Measurements from ENCODE around the gene PSMC4.

PSMC4 gene

GRCh38 chr19:39969266-39969665 lies 1.7 kb upstream of the PSMC4 start:
- peaks cover 28% of the 10 kb centered on the region for H3K79me2 ChIP-seq (ENCODE audit: insufficient read depth, low read length)
- no peaks in the 10 kb centered on the region for H3K9me2 ChIP-seq (replicated peaks; ENCODE audit: low read depth, low read length)
- no peak overlapping the region for H3K4me2 ChIP-seq (ENCODE audit: low read depth, low read length, poor library complexity, severe bottlenecking)
- no peaks in the 10 kb centered on the region for H3K27me3 ChIP-seq (ENCODE audit: insufficient read depth, low read length, poor library complexity, severe bottlenecking)
- no peak overlapping the region for H3K4me3 ChIP-seq (ENCODE audit: low read length, poor library complexity, severe bottlenecking)
- H3K36me3 ChIP-seq (ENCODE audit: insufficient read depth, low read length), result peaks cover 3% of the 10 kb centered on the region; the same call in 1 of the 2 replicates
- no peaks in the 10 kb centered on the region for H3F3A ChIP-seq (ENCODE audit: low read depth)
- H3K9ac ChIP-seq (ENCODE audit: low read depth, low read length, poor library complexity, severe bottlenecking), result peak overlapping the region; percentile 83
- peaks cover 15% of the 10 kb centered on the region for H4K20me1 ChIP-seq (ENCODE audit: insufficient read depth, low read length, poor library complexity, severe bottlenecking)
- no peaks in the 10 kb centered on the region for H3K9me3 ChIP-seq (ENCODE audit: insufficient read depth, low read depth, low read length)
- peaks cover 16% of the 10 kb centered on the region for H3K4me1 ChIP-seq (ENCODE audit: insufficient read depth, low read length, poor library complexity, severe bottlenecking)
- H2AFZ ChIP-seq (ENCODE audit: low read length), result no peak overlapping the region; the same call in 1 of the 2 replicates
- TF ChIP-seq EZH2phosphoT487 (IDR thresholded peaks at IDR 0.05; ENCODE audit: borderline replicate concordance) (no peak), CTCF (conservative IDR thresholded peaks at IDR 0.05; ENCODE audit: low read length) (no peak)

- Histone ChIP-seq H3K4me1 (ENCODE audit: insufficient read depth, low read length, poor library complexity, severe bottlenecking) (peaks cover 16% of the 10 kb centered on the region), H3K4me3 (ENCODE audit: low read length, poor library complexity, severe bottlenecking) (peak overlapping the region; percentile 94), H3K9me3 (ENCODE audit: insufficient read depth, low read depth, low read length) (no peaks in the 10 kb centered on the region), H3K79me2 (ENCODE audit: insufficient read depth, low read length) (peaks cover 28% of the 10 kb centered on the region), H2AFZ (ENCODE audit: low read length) (peak overlapping the region; percentile 92), H4K20me1 (ENCODE audit: insufficient read depth, low read length, poor library complexity, severe bottlenecking) (peaks cover 15% of the 10 kb centered on the region), H3K9ac (ENCODE audit: low read depth, low read length, poor library complexity, severe bottlenecking) (peak overlapping the region; percentile 83), H3F3A (ENCODE audit: low read depth) (no peaks in the 10 kb centered on the region), H3K36me3 (ENCODE audit: insufficient read depth, low read length) (peaks cover 9% of the 10 kb centered on the region; the same call in 1 of the 2 replicates), H3K4me2 (ENCODE audit: low read depth, low read length, poor library complexity, severe bottlenecking) (peak overlapping the region; percentile 87), H3K27me3 (ENCODE audit: insufficient read depth, low read length, poor library complexity, severe bottlenecking) (no peaks in the 10 kb centered on the region), H3K9me2 (replicated peaks; ENCODE audit: low read depth, low read length) (no peaks in the 10 kb centered on the region)
- TF ChIP-seq EZH2phosphoT487 (IDR thresholded peaks at IDR 0.05; ENCODE audit: borderline replicate concordance) (no peak), CTCF (conservative IDR thresholded peaks at IDR 0.05; ENCODE audit: low read length) (no peak)
Measured at GRCh38 chr19:39969681-39970424, 1.1 kb upstream of the PSMC4 start.

- Histone ChIP-seq H3F3A (ENCODE audit: low read depth) (no peaks in the 10 kb centered on the region), H2AFZ (ENCODE audit: low read length) (peak overlapping the region; percentile 92), H3K4me3 (ENCODE audit: low read length, poor library complexity, severe bottlenecking) (peak overlapping the region; percentile 94), H4K20me1 (ENCODE audit: insufficient read depth, low read length, poor library complexity, severe bottlenecking) (peaks cover 15% of the 10 kb centered on the region), H3K9me3 (ENCODE audit: insufficient read depth, low read depth, low read length) (no peaks in the 10 kb centered on the region), H3K36me3 (ENCODE audit: insufficient read depth, low read length) (peaks cover 12% of the 10 kb centered on the region; the same call in 1 of the 2 replicates), H3K4me1 (ENCODE audit: insufficient read depth, low read length, poor library complexity, severe bottlenecking) (peaks cover 16% of the 10 kb centered on the region), H3K27me3 (ENCODE audit: insufficient read depth, low read length, poor library complexity, severe bottlenecking) (no peaks in the 10 kb centered on the region), H3K79me2 (ENCODE audit: insufficient read depth, low read length) (peaks cover 28% of the 10 kb centered on the region), H3K4me2 (ENCODE audit: low read depth, low read length, poor library complexity, severe bottlenecking) (peak overlapping the region; percentile 87), H3K9ac (ENCODE audit: low read depth, low read length, poor library complexity, severe bottlenecking) (peak overlapping the region; percentile 83), H3K9me2 (replicated peaks; ENCODE audit: low read depth, low read length) (no peaks in the 10 kb centered on the region)
- TF ChIP-seq EZH2phosphoT487 (IDR thresholded peaks at IDR 0.05; ENCODE audit: borderline replicate concordance), result no peak
- no peak for TF ChIP-seq CTCF (conservative IDR thresholded peaks at IDR 0.05; ENCODE audit: low read length)
Measured at GRCh38 chr19:39970425-39970674, 615 bp upstream of the PSMC4 start.
